ENCODE measurements around the gene AFF3.
"Not testable (repeated sequence)": the region's sequence is repeated elsewhere in the genome, so short reads cannot be mapped to it uniquely, and the experiment has no call there.

AFF3 gene

GRCh38 chr2:99784946-99785345, 357.4 kb downstream of the AFF3 start:
- DNase-seq (ENCODE audit: low spot score), result no peak

- DNase-seq (ENCODE audit: low spot score), result no peak
These were observed 358.1 kb downstream of the AFF3 start for GRCh38 chr2:99784282-99784681.

GRCh38 chr2:99780276-99780675, 362.1 kb downstream of the AFF3 start:
- no peak for DNase-seq (ENCODE audit: low spot score)

GRCh38 chr2:99779276-99779675, 363.1 kb downstream of the AFF3 start:
- DNase-seq (ENCODE audit: low spot score), result no peak

GRCh38 chr2:99777656-99778290, 364.6 kb downstream of the AFF3 start:
- no peak for DNase-seq (ENCODE audit: low spot score)

GRCh38 chr2:99776906-99777646, 365.3 kb downstream of the AFF3 start:
- no peak for DNase-seq (ENCODE audit: low spot score)

GRCh38 chr2:99776206-99776905, 366.0 kb downstream of the AFF3 start:
- DNase-seq (ENCODE audit: low spot score), result no peak

GRCh38 chr2:99775585-99775984, 366.8 kb downstream of the AFF3 start:
- no peak for DNase-seq (ENCODE audit: low spot score)

- not testable (repeated sequence) for DNase-seq (ENCODE audit: low spot score)
These were observed 368.7 kb downstream of the AFF3 start for GRCh38 chr2:99773642-99774041.

- no peak for DNase-seq (ENCODE audit: low spot score)
These were observed 369.6 kb downstream of the AFF3 start for GRCh38 chr2:99772591-99773331.

GRCh38 chr2:99771681-99772333, 370.6 kb downstream of the AFF3 start:
- DNase-seq (ENCODE audit: low spot score), result no peak

- no peak for DNase-seq (ENCODE audit: low spot score)
These were observed 371.5 kb downstream of the AFF3 start for GRCh38 chr2:99770876-99771275.

- no peak for DNase-seq (ENCODE audit: low spot score)
These were observed 376.6 kb downstream of the AFF3 start for GRCh38 chr2:99765731-99766318.

GRCh38 chr2:99763764-99764163, 378.6 kb downstream of the AFF3 start:
- no peak for DNase-seq (ENCODE audit: low spot score)

GRCh38 chr2:99762714-99763113, 379.7 kb downstream of the AFF3 start:
- no peak for DNase-seq (ENCODE audit: low spot score)

GRCh38 chr2:99757611-99758114, 384.7 kb downstream of the AFF3 start:
- no peak for DNase-seq (ENCODE audit: low spot score)

GRCh38 chr2:99756059-99756458, 386.3 kb downstream of the AFF3 start:
- DNase-seq (ENCODE audit: low spot score), result no peak

- no peak for DNase-seq (ENCODE audit: low spot score)
These were observed 388.2 kb downstream of the AFF3 start for GRCh38 chr2:99754210-99754609.

GRCh38 chr2:99753505-99753904, 388.9 kb downstream of the AFF3 start:
- DNase-seq (ENCODE audit: low spot score), result no peak

GRCh38 chr2:99748344-99748743, 394.0 kb downstream of the AFF3 start:
- no peak for DNase-seq (ENCODE audit: low spot score)

- no peak for DNase-seq (ENCODE audit: low spot score)
These were observed 394.5 kb downstream of the AFF3 start for GRCh38 chr2:99747842-99748241.
